Tibial nerve (tissue), 4 donors: Measurements from ENCODE around the gene CREB3.

Source experiments
- EP300 ChIP-seq, 2 donors: sonication (generic); formaldehyde crosslinking; IDR thresholded peaks; one replicate each; pipeline ENCODE4 v1.6.1; 2017; ENCODE audit warnings: antibody characterized with exemption in 2 of 2, mild to moderate bottlenecking in 1 of 2
- POLR2A ChIP-seq, 2 donors: fragments of 450-650 bp; IDR thresholded peaks; one replicate each; pipeline ENCODE4 v1.6.1; 2017; ENCODE audit warnings: antibody characterized with exemption in 2 of 2, mild to moderate bottlenecking in 2 of 2, moderate library complexity in 2 of 2
- TF ChIP-seq, protein P1 (sequence below), 5 experiments: fragments of 200-600 bp in 3 of 5; fragments of 450-650 bp in 2 of 5; sonication (generic) in 3 of 5; IDR thresholded peaks; one replicate each; pipeline ENCODE4 v1.5.1; 2016 to 2019; ENCODE audit warnings: antibody characterized with exemption in 5 of 5, mild to moderate bottlenecking in 3 of 5, moderate library complexity in 2 of 5

GRCh38 chr9:35685506-35685905 lies 47.0 kb upstream of the CREB3 start:
- TF ChIP-seq, protein P1, sequence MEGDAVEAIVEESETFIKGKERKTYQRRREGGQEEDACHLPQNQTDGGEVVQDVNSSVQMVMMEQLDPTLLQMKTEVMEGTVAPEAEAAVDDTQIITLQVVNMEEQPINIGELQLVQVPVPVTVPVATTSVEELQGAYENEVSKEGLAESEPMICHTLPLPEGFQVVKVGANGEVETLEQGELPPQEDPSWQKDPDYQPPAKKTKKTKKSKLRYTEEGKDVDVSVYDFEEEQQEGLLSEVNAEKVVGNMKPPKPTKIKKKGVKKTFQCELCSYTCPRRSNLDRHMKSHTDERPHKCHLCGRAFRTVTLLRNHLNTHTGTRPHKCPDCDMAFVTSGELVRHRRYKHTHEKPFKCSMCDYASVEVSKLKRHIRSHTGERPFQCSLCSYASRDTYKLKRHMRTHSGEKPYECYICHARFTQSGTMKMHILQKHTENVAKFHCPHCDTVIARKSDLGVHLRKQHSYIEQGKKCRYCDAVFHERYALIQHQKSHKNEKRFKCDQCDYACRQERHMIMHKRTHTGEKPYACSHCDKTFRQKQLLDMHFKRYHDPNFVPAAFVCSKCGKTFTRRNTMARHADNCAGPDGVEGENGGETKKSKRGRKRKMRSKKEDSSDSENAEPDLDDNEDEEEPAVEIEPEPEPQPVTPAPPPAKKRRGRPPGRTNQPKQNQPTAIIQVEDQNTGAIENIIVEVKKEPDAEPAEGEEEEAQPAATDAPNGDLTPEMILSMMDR (IDR thresholded peaks at IDR 0.05) = no peak
- TF ChIP-seq EP300 (IDR thresholded peaks at IDR 0.05) (peak in 1 of 2 donors; percentile 38), POLR2A (IDR thresholded peaks at IDR 0.05) (no peak)
